HG02870 (cell line): ENCODE results near the gene CDH4.

Source experiments
- ATAC-seq: cut with Tn5 transposase; IDR thresholded peaks from one replicate; pipeline ENCODE4 v1.9.1; 2021; ENCODE audit warnings: mild to moderate bottlenecking, moderate library complexity; ENCODE audit not compliant: unreplicated experiment

The CDH4 gene

GRCh38 chr20:61480158-61480825 is 228.2 kb downstream of the CDH4 start:
- no peak for ATAC-seq

- no peak for ATAC-seq
Observed at GRCh38 chr20:61482056-61482887, 230.2 kb downstream of the CDH4 start.

- ATAC-seq, result no peak
Observed at GRCh38 chr20:61482901-61483300, 230.8 kb downstream of the CDH4 start.

DNA sequence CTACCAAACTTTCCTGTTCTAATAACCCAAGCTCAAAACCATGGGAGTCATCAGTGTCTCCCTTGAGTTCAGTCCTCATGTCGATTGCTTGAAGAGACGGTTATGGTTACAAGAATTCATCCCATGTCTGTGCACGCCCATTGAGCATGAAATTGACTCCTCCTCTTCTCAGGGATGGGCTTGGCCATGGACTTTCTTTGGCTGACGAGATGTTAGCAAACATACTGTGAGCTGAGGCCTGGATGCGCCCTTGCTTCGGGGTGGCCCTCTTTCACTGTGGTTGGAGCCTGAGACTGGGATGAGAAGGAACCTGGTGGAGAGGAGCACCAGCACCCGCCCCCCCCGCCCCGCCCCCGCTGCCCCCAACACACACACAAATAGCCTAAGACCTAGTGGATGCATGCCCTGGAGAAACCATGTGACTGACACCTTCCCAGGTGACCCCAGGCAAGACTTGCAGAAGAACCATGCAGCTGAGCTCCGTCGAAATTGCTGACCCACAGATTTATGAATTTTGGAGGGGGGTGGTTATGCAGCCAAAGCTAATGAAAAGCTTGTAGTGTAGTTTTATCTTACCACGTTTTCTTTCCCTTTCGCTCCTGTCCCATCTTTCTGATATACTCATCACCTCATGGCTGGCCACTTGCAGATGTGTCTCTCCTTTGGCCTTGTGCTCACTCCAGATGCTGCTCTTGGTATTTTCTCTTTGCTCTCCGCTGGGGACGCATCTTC is 231.4 kb downstream of the CDH4 start:
- no peak for ATAC-seq

GRCh38 chr20:61486198-61486597 is 234.1 kb downstream of the CDH4 start:
- no peak for ATAC-seq

DNA sequence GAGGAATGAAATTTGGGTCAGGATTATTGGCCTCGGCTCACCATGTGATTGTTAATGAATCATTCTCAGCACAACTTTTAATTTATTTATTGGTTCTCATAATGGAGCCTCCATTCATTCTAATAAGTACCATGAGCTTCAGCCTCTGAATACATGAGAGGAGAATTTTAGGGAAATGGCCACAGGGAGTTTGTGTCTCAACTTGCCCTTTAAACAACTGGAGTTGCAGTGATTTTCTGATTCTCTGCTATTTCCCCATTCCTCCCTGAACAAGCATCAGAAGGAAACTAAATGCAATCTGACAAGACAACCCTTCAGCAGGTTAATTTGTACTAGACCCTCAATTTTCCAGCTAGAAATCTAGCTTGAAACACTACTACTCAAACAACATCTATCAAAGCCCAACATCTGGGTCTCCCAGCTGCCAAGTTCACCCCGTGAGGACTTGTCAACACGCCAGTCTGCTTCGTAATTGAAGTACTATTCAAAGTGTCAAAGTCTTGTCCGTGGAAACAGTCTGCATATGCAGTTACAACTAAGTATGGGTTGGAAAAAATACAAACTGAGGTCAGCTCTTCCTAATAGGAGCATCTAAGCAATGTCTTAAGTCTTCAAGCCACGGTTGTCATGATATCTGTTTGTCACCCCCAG is 235.4 kb downstream of the CDH4 start:
- ATAC-seq, result no peak

- no peak for ATAC-seq
Observed at GRCh38 chr20:61487997-61488371, 235.9 kb downstream of the CDH4 start.

DNA sequence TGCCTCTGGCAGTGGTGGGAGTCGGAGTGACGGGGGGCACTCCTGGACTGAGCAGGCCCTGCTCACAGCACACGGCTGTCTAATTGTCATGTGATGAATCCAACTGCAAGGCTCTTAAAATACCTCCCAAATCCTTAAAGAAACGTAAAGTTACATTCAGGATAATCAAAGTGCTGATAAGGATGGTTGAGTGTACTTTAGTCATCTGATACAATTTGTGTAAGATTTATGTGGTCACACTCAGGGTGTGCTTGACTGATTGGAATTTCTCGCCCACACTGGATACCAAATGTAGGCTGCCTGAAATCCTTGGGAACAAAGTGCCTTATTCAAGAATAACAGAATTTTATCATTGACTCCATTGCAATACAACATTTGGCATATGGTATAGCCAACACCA is 238.7 kb downstream of the CDH4 start:
- no peak for ATAC-seq

DNA sequence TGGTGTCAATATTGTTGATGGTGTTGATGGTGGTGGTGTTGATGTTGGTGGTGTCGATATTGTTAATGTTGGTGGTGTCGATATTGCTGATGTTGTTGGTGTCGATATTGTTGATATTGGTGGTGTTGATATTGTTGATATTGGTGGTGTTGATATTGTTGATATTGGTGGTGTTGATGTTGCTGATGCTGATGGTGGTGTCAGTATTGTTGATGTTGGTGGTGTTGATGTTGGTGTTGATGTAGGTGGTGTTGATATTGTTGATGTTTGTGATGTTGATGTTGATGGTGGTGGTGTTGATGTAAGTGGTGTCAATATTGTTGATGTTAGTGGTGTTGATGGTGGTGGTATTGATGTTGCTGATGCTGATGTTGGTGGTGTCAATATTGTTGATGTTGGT is 240.0 kb downstream of the CDH4 start:
- no peak for ATAC-seq

DNA sequence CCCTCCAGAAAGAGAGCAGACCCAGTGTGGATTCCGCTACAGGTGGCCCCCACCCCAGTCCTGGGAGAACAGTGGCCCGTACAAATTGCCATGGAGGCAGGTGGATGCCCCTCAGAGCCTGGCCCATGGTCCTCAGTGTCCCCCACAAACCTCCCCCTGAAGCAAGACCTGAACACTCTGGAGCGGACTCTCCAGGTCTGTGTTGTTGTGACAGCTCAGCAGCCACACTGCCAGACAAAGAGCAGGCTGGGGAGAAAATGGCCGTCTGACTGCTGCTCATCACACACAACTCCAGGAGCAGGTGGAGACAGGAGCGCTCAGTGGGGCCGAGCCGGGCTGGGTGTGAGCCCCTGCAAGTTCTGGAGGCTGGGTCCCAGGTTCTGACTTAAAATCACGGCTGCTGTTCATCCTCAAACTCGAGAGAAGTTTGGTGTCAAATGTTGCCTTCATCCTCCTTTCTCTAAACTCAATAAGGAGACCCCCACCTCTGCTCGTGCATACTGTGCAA is 241.8 kb downstream of the CDH4 start:
- ATAC-seq, result no peak

DNA sequence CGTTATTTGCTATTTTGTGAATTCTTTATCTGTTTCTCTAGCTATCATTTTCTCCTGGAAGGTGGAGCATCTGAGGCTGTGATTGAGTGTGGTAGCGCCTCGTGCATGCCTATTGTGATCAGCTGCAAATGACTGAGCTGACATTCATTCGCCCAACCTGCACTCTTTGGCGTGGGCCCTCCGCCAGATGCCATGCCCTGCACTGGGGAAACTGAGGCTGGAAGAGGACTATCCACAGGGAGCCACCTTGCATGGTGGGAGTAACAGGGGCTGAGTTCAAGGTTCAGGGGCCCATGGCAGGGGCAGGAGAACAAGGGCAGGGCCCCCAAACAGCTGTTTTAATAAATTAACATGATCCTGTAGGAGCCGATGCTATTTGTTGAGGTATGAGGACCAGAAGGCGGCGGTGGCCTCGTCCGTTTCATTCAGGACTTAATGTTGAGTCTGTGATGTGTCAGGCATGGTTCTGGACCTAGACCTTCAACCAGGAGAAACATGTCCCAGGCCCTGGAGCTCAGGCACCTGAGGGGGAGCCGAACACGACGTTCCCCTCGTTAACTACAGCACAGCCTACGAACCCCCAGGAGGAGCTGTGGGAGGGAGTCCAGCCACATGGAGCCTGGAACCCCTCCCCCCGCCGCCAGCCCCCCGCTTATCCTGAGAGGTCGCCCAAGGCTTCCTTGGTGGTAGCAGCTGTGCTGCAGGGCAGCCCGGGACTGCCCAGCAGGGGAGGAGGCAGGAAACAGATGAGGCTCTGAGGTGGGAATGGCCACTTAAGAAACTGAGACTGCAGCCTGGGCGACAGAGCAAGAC is 242.9 kb downstream of the CDH4 start:
- ATAC-seq, result no peak

DNA sequence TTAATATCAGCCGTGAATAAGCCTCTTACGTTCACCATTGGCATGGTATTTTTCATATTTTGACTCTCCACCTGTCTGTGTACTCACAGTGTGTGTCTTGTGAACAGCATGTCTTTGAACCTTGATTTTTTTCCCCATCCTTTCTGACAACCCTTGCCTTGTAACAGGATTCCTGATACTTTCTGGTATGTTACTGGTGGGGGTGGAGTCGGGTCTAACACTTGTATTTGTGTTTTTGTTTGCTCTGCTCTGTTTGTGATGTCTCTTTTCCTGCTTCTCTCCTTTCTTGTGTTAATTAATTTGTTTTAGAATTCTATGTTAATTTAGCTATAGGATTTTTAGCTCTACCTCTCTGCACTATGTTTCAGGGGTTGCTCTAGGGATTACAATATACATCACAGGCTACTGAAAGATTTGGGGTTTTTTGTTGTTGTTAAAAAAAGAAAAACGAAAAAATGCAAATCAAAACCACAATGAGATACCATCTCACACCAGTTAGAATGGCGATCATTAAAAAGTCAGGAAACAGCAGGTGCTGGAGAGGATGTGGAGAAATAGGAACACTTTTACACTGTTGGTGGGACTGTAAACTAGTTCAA is 245.1 kb downstream of the CDH4 start:
- no peak for ATAC-seq

- ATAC-seq, result no peak
Observed at GRCh38 chr20:61499859-61500554, 247.9 kb downstream of the CDH4 start.

DNA sequence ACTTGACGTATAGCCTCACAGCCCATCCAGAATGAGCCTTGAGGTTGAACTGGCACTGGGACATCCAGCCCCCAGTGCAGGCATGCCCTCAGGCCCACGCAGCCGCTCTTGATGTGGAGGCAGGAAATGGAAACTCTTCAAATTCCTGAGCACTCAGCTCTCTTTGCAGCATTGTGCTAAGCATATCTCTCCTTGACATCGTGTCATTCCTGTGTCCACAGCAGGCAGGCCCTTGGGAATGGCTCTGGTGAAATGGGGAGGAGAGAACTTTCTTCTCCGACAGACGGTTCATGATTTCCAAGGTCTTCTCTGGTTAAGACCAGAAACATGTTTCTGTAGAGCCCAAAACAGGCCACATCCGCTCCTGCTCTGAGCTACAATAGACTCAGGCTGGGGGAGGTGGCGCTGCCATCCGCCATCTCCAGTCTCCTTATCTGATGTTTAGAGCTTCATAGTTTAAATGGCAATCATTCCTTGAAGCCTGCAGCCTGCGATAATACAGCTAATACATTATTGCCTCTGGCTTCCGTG is 248.8 kb downstream of the CDH4 start:
- no peak for ATAC-seq

GRCh38 chr20:61502433-61502832 is 250.4 kb downstream of the CDH4 start:
- no peak for ATAC-seq

GRCh38 chr20:61503106-61503505 is 251.0 kb downstream of the CDH4 start:
- ATAC-seq, result no peak

DNA sequence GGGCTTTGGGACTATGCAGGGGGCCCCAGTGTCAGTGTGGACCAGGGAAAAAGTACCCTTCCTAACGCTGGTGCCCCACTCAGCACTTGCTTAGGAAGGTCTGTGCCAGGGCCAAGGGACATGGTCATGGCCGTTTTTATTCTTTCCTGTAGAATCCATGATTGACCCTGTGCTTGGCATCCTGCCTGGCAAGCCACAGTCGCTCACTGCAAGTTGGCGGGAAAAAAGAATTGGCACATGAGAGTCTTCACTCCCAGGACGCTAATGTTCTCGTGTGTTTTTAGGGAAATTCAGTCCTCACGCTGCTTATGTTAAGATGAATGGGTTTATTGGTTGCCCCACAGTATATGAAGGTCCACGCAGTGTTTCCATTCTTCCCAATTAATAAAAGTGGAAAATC is 253.4 kb downstream of the CDH4 start:
- no peak for ATAC-seq

- no peak for ATAC-seq
Observed at GRCh38 chr20:61507778-61508177, 255.7 kb downstream of the CDH4 start.
